Sigmoid colon (tissue), 3 donors: ENCODE data around the gene TRIM25.

Experiments
- POLR2A ChIP-seq, 2 donors: fragments of 450-650 bp; IDR thresholded peaks; one replicate each; pipeline ENCODE4 v1.6.1; 2016; ENCODE audit warnings: antibody characterized with exemption in 2 of 2, mild to moderate bottlenecking in 2 of 2, moderate library complexity in 2 of 2
- TF ChIP-seq, protein P1 (sequence below), 4 experiments: fragments of 450-650 bp in 3 of 4; fragments of 200-600 bp in 1 of 4; IDR thresholded peaks; one replicate each; pipeline ENCODE4 v1.5.1; 2016 to 2019; ENCODE audit warnings: antibody characterized with exemption in 4 of 4, mild to moderate bottlenecking in 3 of 4, moderate library complexity in 2 of 4

DNA sequence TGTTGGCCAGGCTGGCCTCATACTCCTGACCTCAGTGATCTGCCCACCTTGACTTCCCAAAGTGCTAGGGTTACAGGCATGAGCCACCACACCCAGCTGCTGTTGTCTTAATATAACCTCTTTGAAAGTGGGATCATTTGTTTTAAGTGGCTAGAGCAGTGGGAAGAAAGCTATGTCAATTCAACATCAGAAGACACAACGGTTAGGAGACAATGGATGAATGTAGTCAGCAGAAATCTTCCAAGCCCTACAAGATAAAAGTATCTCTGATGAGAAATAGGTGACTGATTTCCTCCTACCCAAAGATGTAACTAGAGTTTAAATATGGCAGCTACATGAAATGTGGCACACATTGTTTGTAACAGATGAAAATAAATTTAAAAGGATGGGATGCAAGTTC lies 20.0 kb upstream of the TRIM25 start:
- no peak for TF ChIP-seq POLR2A (IDR thresholded peaks at IDR 0.05)
- TF ChIP-seq, protein P1, sequence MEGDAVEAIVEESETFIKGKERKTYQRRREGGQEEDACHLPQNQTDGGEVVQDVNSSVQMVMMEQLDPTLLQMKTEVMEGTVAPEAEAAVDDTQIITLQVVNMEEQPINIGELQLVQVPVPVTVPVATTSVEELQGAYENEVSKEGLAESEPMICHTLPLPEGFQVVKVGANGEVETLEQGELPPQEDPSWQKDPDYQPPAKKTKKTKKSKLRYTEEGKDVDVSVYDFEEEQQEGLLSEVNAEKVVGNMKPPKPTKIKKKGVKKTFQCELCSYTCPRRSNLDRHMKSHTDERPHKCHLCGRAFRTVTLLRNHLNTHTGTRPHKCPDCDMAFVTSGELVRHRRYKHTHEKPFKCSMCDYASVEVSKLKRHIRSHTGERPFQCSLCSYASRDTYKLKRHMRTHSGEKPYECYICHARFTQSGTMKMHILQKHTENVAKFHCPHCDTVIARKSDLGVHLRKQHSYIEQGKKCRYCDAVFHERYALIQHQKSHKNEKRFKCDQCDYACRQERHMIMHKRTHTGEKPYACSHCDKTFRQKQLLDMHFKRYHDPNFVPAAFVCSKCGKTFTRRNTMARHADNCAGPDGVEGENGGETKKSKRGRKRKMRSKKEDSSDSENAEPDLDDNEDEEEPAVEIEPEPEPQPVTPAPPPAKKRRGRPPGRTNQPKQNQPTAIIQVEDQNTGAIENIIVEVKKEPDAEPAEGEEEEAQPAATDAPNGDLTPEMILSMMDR (IDR thresholded peaks at IDR 0.05), result no peak
